ENCODE results near the gene MTSS2. TPM values are rescaled to one million over a fixed set of nuclear protein-coding genes. Genes with fewer than 3 reads are reported as not detected.

Gene MTSS2
- total RNA-seq, 1 donor from 2014 or later = 102 TPM

DNA sequence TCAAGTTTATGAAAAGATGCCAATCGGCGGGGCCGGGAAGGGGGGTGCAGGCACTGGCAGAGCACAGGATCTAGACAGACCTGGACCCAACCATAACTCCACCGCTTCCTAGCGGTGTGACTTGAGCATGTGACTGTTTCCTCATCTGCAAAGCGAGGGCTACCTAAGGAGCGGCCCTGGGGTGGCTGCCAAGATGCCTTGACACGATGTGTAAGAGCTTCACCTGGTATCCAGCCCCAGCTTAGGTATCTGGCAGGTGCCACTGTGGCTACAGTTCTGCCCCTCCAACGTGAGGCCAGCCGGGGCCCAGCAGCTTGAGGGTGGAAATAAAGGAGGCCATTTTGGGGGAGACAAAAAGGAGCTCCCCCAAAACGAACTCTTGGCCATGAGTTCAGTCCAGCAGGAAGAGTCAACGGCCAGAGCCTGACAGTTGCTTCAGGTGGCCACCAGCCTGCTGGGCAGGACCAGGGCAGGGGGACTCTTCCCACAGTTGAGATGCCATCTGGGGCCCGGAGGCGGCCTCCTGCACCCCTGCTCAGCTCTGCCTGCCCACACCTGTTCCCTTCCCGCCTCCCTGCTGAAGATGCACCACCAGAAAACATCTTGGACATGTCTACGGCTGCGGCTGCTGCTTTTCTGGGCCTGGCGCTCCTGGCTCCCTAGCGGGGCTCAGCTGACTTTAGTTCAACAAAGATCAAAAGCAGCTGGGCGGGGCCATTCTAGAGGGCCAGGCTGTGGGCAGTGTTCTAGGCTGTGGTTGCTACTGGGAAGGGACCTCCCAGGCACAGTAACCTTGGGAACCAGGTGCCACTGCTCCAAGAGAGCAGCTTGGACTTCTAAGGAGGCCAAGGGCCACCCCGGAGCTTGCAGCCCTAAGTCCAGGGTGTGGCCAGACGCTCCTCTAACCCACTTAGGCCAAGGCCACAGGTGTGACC is 3.4 kb upstream of the MTSS2 start:
- peaks cover 38% of the 10 kb centered on the region for H3K4me1 Mint-ChIP-seq
- TF ChIP-seq, protein P1, sequence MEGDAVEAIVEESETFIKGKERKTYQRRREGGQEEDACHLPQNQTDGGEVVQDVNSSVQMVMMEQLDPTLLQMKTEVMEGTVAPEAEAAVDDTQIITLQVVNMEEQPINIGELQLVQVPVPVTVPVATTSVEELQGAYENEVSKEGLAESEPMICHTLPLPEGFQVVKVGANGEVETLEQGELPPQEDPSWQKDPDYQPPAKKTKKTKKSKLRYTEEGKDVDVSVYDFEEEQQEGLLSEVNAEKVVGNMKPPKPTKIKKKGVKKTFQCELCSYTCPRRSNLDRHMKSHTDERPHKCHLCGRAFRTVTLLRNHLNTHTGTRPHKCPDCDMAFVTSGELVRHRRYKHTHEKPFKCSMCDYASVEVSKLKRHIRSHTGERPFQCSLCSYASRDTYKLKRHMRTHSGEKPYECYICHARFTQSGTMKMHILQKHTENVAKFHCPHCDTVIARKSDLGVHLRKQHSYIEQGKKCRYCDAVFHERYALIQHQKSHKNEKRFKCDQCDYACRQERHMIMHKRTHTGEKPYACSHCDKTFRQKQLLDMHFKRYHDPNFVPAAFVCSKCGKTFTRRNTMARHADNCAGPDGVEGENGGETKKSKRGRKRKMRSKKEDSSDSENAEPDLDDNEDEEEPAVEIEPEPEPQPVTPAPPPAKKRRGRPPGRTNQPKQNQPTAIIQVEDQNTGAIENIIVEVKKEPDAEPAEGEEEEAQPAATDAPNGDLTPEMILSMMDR (IDR thresholded peaks at IDR 0.05; ENCODE audit: unreplicated experiment) = no peak
- H3K27ac Mint-ChIP-seq = no peak overlapping the region

GRCh38 chr16:70688246-70688742 is 2.4 kb upstream of the MTSS2 start:
- TF ChIP-seq, protein P1 (IDR thresholded peaks at IDR 0.05; ENCODE audit: unreplicated experiment) = no peak
- Mint-ChIP-seq H3K4me1 (peaks cover 36% of the 10 kb centered on the region), H3K9me3 (no peaks in the 10 kb centered on the region), H3K27ac (peak overlapping the region; percentile 83), H3K27me3 (ENCODE audit: low read depth) (no peaks in the 10 kb centered on the region), H3K36me3 (no peaks in the 10 kb centered on the region), H3K4me3 (no peak overlapping the region)
- DNase-seq (ENCODE audit: low spot score in 2 of 2, unreplicated experiment in 2 of 2) = no peak

More for the DNA sequence above, 3.4 kb upstream of the MTSS2 start:
- H3K9me3 Mint-ChIP-seq = no peaks in the 10 kb centered on the region
- H3K36me3 Mint-ChIP-seq = no peaks in the 10 kb centered on the region
- no peak for DNase-seq (ENCODE audit: low spot score in 2 of 2, unreplicated experiment in 2 of 2)
- H3K4me3 Mint-ChIP-seq = no peak overlapping the region
- no peaks in the 10 kb centered on the region for H3K27me3 Mint-ChIP-seq (ENCODE audit: low read depth)

- TF ChIP-seq, protein P1 (IDR thresholded peaks at IDR 0.05; ENCODE audit: unreplicated experiment) = no peak
- Mint-ChIP-seq H3K27ac (peak overlapping the region; percentile 84), H3K27me3 (ENCODE audit: low read depth) (no peaks in the 10 kb centered on the region), H3K36me3 (no peaks in the 10 kb centered on the region), H3K4me3 (peak overlapping the region; percentile 38), H3K4me1 (peaks cover 36% of the 10 kb centered on the region), H3K9me3 (no peaks in the 10 kb centered on the region)
- DNase-seq (ENCODE audit: low spot score in 2 of 2, unreplicated experiment in 2 of 2) = no peak
Observed at GRCh38 chr16:70687671-70688245, 1.9 kb upstream of the MTSS2 start.

- Mint-ChIP-seq H3K27me3 (ENCODE audit: low read depth) (no peaks in the 10 kb centered on the region), H3K36me3 (no peaks in the 10 kb centered on the region), H3K27ac (peak overlapping the region; percentile 84), H3K4me1 (peaks cover 42% of the 10 kb centered on the region), H3K4me3 (peak overlapping the region; percentile 68), H3K9me3 (no peaks in the 10 kb centered on the region)
- TF ChIP-seq, protein P1 (IDR thresholded peaks at IDR 0.05; ENCODE audit: unreplicated experiment) = no peak
- no peak for DNase-seq (ENCODE audit: low spot score in 2 of 2, unreplicated experiment in 2 of 2)
Observed at GRCh38 chr16:70687102-70687511, 1.3 kb upstream of the MTSS2 start.

GRCh38 chr16:70686376-70687101 is 686 bp upstream of the MTSS2 start:
- H3K27me3 Mint-ChIP-seq (ENCODE audit: low read depth) = no peaks in the 10 kb centered on the region
- no peak for DNase-seq (ENCODE audit: low spot score in 2 of 2, unreplicated experiment in 2 of 2)
- TF ChIP-seq, protein P1 (IDR thresholded peaks at IDR 0.05; ENCODE audit: unreplicated experiment) = no peak
- peak overlapping the region; percentile 68 for H3K4me3 Mint-ChIP-seq
- H3K36me3 Mint-ChIP-seq = no peaks in the 10 kb centered on the region
- peak overlapping the region; percentile 84 for H3K27ac Mint-ChIP-seq
- H3K4me1 Mint-ChIP-seq = peaks cover 47% of the 10 kb centered on the region
- no peaks in the 10 kb centered on the region for H3K9me3 Mint-ChIP-seq

All from mesothelial cell of epicardium (in vitro differentiated cells).